Measurements from ENCODE around the gene CLIC5.

CLIC5 gene

GRCh38 chr6:45990162-45990561 lies 25.5 kb downstream of the CLIC5 start:
- DNase-seq = no peak

- DNase-seq = no peak
Observed at GRCh38 chr6:45988635-45989034, 27.0 kb downstream of the CLIC5 start.

GRCh38 chr6:45987856-45988255 lies 27.8 kb downstream of the CLIC5 start:
- DNase-seq = no peak

- DNase-seq = no peak
Observed at GRCh38 chr6:45986746-45987274, 28.9 kb downstream of the CLIC5 start.

- DNase-seq = no peak
Observed at GRCh38 chr6:45984788-45985425, 30.8 kb downstream of the CLIC5 start.

- DNase-seq = no peak
Observed at GRCh38 chr6:45984347-45984746, 31.3 kb downstream of the CLIC5 start.

GRCh38 chr6:45983062-45983461 lies 32.6 kb downstream of the CLIC5 start:
- no peak for DNase-seq

GRCh38 chr6:45982280-45983036 lies 33.2 kb downstream of the CLIC5 start:
- no peak for DNase-seq

- no peak for DNase-seq
Observed at GRCh38 chr6:45981046-45981445, 34.6 kb downstream of the CLIC5 start.

- DNase-seq = no peak
Observed at GRCh38 chr6:45979311-45979710, 36.3 kb downstream of the CLIC5 start.

- DNase-seq = no peak
Observed at GRCh38 chr6:45974596-45974995, 41.1 kb downstream of the CLIC5 start.

- no peak for DNase-seq
Observed at GRCh38 chr6:45972795-45973503, 42.7 kb downstream of the CLIC5 start.

- no peak for DNase-seq
Observed at GRCh38 chr6:45971287-45971686, 44.4 kb downstream of the CLIC5 start.

GRCh38 chr6:45970326-45970725 lies 45.3 kb downstream of the CLIC5 start:
- DNase-seq = no peak

- DNase-seq = no peak
Observed at GRCh38 chr6:45969883-45970282, 45.8 kb downstream of the CLIC5 start.

GRCh38 chr6:45969026-45969425 lies 46.6 kb downstream of the CLIC5 start:
- no peak for DNase-seq

GRCh38 chr6:45967363-45967762 lies 48.3 kb downstream of the CLIC5 start:
- DNase-seq = no peak

- no peak for DNase-seq
Observed at GRCh38 chr6:45966797-45967196, 48.9 kb downstream of the CLIC5 start.

- no peak for DNase-seq
Observed at GRCh38 chr6:45966340-45966739, 49.3 kb downstream of the CLIC5 start.

GRCh38 chr6:45965792-45966191 lies 49.9 kb downstream of the CLIC5 start:
- no peak for DNase-seq

- DNase-seq = no peak
Observed at GRCh38 chr6:45965007-45965406, 50.7 kb downstream of the CLIC5 start.

- DNase-seq = no peak
Observed at GRCh38 chr6:45964300-45964699, 51.4 kb downstream of the CLIC5 start.

- no peak for DNase-seq
Observed at GRCh38 chr6:45963896-45964295, 51.8 kb downstream of the CLIC5 start.

- no peak for DNase-seq
Observed at GRCh38 chr6:45961125-45961524, 54.5 kb downstream of the CLIC5 start.
